GM19023 (cell line): ENCODE results near the gene RMRP.
"Not testable (repeated sequence)": the region's sequence is repeated elsewhere in the genome, so short reads cannot be mapped to it uniquely, and the experiment has no call there.

ENCODE experiments used
- ATAC-seq: cut with Tn5 transposase; IDR thresholded peaks from one replicate; pipeline ENCODE4 v1.9.1; 2021; ENCODE audit warnings: mild to moderate bottlenecking, moderate library complexity; ENCODE audit not compliant: unreplicated experiment

RMRP gene

GRCh38 chr9:35615981-35616680 lies 41.7 kb downstream of the RMRP start:
- ATAC-seq: no peak

GRCh38 chr9:35612843-35613242 lies 45.0 kb downstream of the RMRP start:
- no peak for ATAC-seq

- ATAC-seq: not testable (repeated sequence)
Measured at GRCh38 chr9:35612066-35612465, 45.8 kb downstream of the RMRP start.

- no peak for ATAC-seq
Measured at GRCh38 chr9:35611230-35611797, 46.5 kb downstream of the RMRP start.

GRCh38 chr9:35609820-35610163 lies 48.0 kb downstream of the RMRP start:
- ATAC-seq: no peak

GRCh38 chr9:35609001-35609819 lies 48.6 kb downstream of the RMRP start:
- ATAC-seq: no peak

GRCh38 chr9:35608221-35608620 lies 49.6 kb downstream of the RMRP start:
- ATAC-seq: no peak
